ENCODE results near the gene BBOF1.
A peak's percentile ranks its signal among the peaks of the same experiment; 100 is the strongest.

The BBOF1 gene

GRCh38 chr14:74014299-74014698, 4.8 kb upstream of the BBOF1 start:
- Mint-ChIP-seq H3K27ac (no peak overlapping the region), H3K36me3 (peaks cover 23% of the 10 kb centered on the region), H3K9me3 (no peaks in the 10 kb centered on the region), H3K4me3 (no peak overlapping the region), H3K27me3 (no peaks in the 10 kb centered on the region), H3K4me1 (peaks cover 10% of the 10 kb centered on the region)
- ATAC-seq = no peak

- peaks cover 16% of the 10 kb centered on the region for H3K4me1 Mint-ChIP-seq
- H3K4me3 Mint-ChIP-seq = no peak overlapping the region
- H3K9me3 Mint-ChIP-seq = no peaks in the 10 kb centered on the region
- no peaks in the 10 kb centered on the region for H3K27me3 Mint-ChIP-seq
- H3K36me3 Mint-ChIP-seq = peaks cover 17% of the 10 kb centered on the region
- no peak overlapping the region for H3K27ac Mint-ChIP-seq
- no peak for ATAC-seq
These were observed 4.0 kb upstream of the BBOF1 start for GRCh38 chr14:74015176-74015575.

- H3K4me1 Mint-ChIP-seq = peaks cover 16% of the 10 kb centered on the region
- no peak overlapping the region for H3K4me3 Mint-ChIP-seq
- H3K9me3 Mint-ChIP-seq = no peaks in the 10 kb centered on the region
These were observed 3.2 kb upstream of the BBOF1 start for GRCh38 chr14:74015963-74016362.

GRCh38 chr14:74018174-74018585, 969 bp upstream of the BBOF1 start:
- ATAC-seq = no peak
- H3K27me3 Mint-ChIP-seq = no peaks in the 10 kb centered on the region

More at GRCh38 chr14:74015963-74016362, 3.2 kb upstream of the BBOF1 start:
- no peak for ATAC-seq
- Mint-ChIP-seq H3K27ac (no peak overlapping the region), H3K27me3 (no peaks in the 10 kb centered on the region), H3K36me3 (peaks cover 13% of the 10 kb centered on the region)

GRCh38 chr14:74019408-74020137, 424 bp downstream of the BBOF1 start:
- Mint-ChIP-seq H3K4me1 (peaks cover 16% of the 10 kb centered on the region), H3K4me3 (peak overlapping the region; percentile 91), H3K9me3 (no peaks in the 10 kb centered on the region), H3K36me3 (no peaks in the 10 kb centered on the region), H3K27ac (peak overlapping the region; percentile 92), H3K27me3 (no peaks in the 10 kb centered on the region)
- no peak for ATAC-seq

More at GRCh38 chr14:74018174-74018585, 969 bp upstream of the BBOF1 start:
- H3K27ac Mint-ChIP-seq = peak overlapping the region; percentile 92
- peak overlapping the region; percentile 91 for H3K4me3 Mint-ChIP-seq
- H3K4me1 Mint-ChIP-seq = peaks cover 16% of the 10 kb centered on the region
- peaks cover 6% of the 10 kb centered on the region for H3K36me3 Mint-ChIP-seq
- no peaks in the 10 kb centered on the region for H3K9me3 Mint-ChIP-seq

GRCh38 chr14:74022346-74022745, 3.2 kb downstream of the BBOF1 start:
- Mint-ChIP-seq H3K4me3 (no peak overlapping the region), H3K36me3 (no peaks in the 10 kb centered on the region), H3K4me1 (peaks cover 16% of the 10 kb centered on the region), H3K9me3 (no peaks in the 10 kb centered on the region), H3K27me3 (no peaks in the 10 kb centered on the region), H3K27ac (no peak overlapping the region)
- ATAC-seq = no peak

- Mint-ChIP-seq H3K36me3 (no peaks in the 10 kb centered on the region), H3K9me3 (peaks cover 3% of the 10 kb centered on the region), H3K27ac (no peak overlapping the region), H3K4me1 (peaks cover 7% of the 10 kb centered on the region), H3K4me3 (no peak overlapping the region), H3K27me3 (no peaks in the 10 kb centered on the region)
- no peak for ATAC-seq
These were observed 10.0 kb downstream of the BBOF1 start for GRCh38 chr14:74029136-74029535.

- ATAC-seq = no peak
- Mint-ChIP-seq H3K27me3 (no peaks in the 10 kb centered on the region), H3K27ac (no peak overlapping the region), H3K4me3 (no peak overlapping the region), H3K9me3 (peaks cover 3% of the 10 kb centered on the region), H3K4me1 (peaks cover 7% of the 10 kb centered on the region), H3K36me3 (no peaks in the 10 kb centered on the region)
These were observed 15.4 kb downstream of the BBOF1 start for GRCh38 chr14:74034572-74034971.

- no peaks in the 10 kb centered on the region for H3K36me3 Mint-ChIP-seq
- no peaks in the 10 kb centered on the region for H3K27me3 Mint-ChIP-seq
- no peak for ATAC-seq
- H3K27ac Mint-ChIP-seq = no peak overlapping the region
- peaks cover 3% of the 10 kb centered on the region for H3K9me3 Mint-ChIP-seq
- H3K4me3 Mint-ChIP-seq = no peak overlapping the region
- H3K4me1 Mint-ChIP-seq = peaks cover 7% of the 10 kb centered on the region
These were observed 16.4 kb downstream of the BBOF1 start for GRCh38 chr14:74035556-74035955.

GRCh38 chr14:74038020-74038859, 19.1 kb downstream of the BBOF1 start:
- no peak overlapping the region for H3K27ac Mint-ChIP-seq
- H3K27me3 Mint-ChIP-seq = no peaks in the 10 kb centered on the region
- no peaks in the 10 kb centered on the region for H3K4me1 Mint-ChIP-seq
- H3K4me3 Mint-ChIP-seq = no peak overlapping the region
- ATAC-seq = no peak
- no peaks in the 10 kb centered on the region for H3K36me3 Mint-ChIP-seq
- no peaks in the 10 kb centered on the region for H3K9me3 Mint-ChIP-seq

- no peak for ATAC-seq
- Mint-ChIP-seq H3K9me3 (no peaks in the 10 kb centered on the region), H3K27ac (no peak overlapping the region), H3K4me3 (no peak overlapping the region), H3K27me3 (no peaks in the 10 kb centered on the region), H3K4me1 (no peaks in the 10 kb centered on the region), H3K36me3 (no peaks in the 10 kb centered on the region)
These were observed 23.1 kb downstream of the BBOF1 start for GRCh38 chr14:74042296-74042695.

- Mint-ChIP-seq H3K4me1 (peaks cover 11% of the 10 kb centered on the region), H3K27me3 (no peaks in the 10 kb centered on the region), H3K36me3 (no peaks in the 10 kb centered on the region), H3K9me3 (no peaks in the 10 kb centered on the region), H3K4me3 (no peak overlapping the region), H3K27ac (no peak overlapping the region)
- no peak for ATAC-seq
These were observed 26.4 kb downstream of the BBOF1 start for GRCh38 chr14:74045522-74045921.

GRCh38 chr14:74048281-74048680, 29.1 kb downstream of the BBOF1 start:
- Mint-ChIP-seq H3K27me3 (no peaks in the 10 kb centered on the region), H3K9me3 (no peaks in the 10 kb centered on the region), H3K36me3 (no peaks in the 10 kb centered on the region)

GRCh38 chr14:74049876-74050495, 30.8 kb downstream of the BBOF1 start:
- Mint-ChIP-seq H3K4me3 (no peak overlapping the region), H3K9me3 (no peaks in the 10 kb centered on the region), H3K36me3 (no peaks in the 10 kb centered on the region), H3K27ac (no peak overlapping the region), H3K27me3 (no peaks in the 10 kb centered on the region), H3K4me1 (peaks cover 11% of the 10 kb centered on the region)
- ATAC-seq = no peak

More at GRCh38 chr14:74048281-74048680, 29.1 kb downstream of the BBOF1 start:
- no peak for ATAC-seq
- peaks cover 11% of the 10 kb centered on the region for H3K4me1 Mint-ChIP-seq
- H3K4me3 Mint-ChIP-seq = no peak overlapping the region
- no peak overlapping the region for H3K27ac Mint-ChIP-seq

- H3K4me1 Mint-ChIP-seq = no peaks in the 10 kb centered on the region
- peaks cover 54% of the 10 kb centered on the region for H3K36me3 Mint-ChIP-seq
- no peak overlapping the region for H3K27ac Mint-ChIP-seq
- no peak overlapping the region for H3K4me3 Mint-ChIP-seq
- no peaks in the 10 kb centered on the region for H3K27me3 Mint-ChIP-seq
- no peak for ATAC-seq
- H3K9me3 Mint-ChIP-seq = no peaks in the 10 kb centered on the region
These were observed 43.6 kb downstream of the BBOF1 start for GRCh38 chr14:74062809-74063150.

Data from stimulated activated memory B cell treated with anti-CD40 and anti-IgM and Interleukin-4, amounts not matched to agents 10 μg/mL and 1 μg/mL and 100 μg/mL, for 72 hours (primary cell).